ENCODE results near the gene CIZ1.

The CIZ1 gene

DNA sequence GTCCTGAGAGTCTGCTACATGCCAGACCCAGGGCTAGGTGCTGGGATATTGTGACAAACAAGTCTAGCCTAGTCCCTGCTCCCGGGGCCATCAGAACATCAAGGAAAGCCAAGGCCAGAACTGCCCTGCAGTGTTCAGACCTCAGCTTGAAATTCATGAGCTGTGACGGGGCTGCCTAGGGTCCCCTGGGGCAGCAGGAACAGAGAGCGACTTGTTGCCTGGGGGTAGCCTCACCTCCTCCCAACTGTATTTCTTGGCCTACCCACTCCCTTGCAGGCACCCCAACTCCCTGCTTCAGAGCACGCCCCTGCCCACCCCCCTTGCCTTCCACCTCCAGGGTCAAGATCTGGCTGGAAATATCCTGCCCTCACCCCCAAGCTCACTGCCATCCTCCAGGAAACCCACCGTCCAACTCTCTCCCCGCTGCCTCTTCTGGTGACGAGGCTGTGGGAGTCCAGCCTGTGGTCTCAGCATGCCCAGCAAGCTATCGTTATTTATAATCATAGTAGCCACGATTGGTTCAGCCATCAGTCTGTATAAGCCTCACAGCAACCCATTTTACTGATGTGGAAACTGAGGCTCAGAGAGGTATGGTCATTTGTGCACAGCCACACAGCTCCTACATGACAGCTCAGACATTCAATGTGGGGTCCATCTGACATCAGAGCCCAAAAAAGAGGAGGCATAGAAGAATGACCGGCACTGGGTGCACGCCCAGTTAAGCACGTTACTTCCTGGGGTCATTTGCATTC lies 22.6 kb upstream of the CIZ1 start:
- DNase-seq (ENCODE audit: low read depth in 2 of 3, low spot score in 1 of 3), result no peak

DNA sequence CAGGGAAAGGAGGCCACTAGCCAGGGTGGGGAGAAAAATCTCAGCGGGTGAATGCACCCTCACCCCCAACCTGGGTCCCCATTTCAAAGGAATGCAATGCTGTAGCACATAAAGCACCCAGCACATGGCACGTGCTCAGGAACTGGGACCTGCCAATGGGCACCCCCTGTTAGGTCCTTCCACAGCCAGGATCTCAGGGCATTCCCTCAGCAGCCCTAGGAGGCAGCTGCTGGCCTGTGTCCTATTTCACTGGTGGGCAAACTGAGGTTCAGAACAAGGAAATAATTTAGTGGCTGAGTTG lies 20.6 kb upstream of the CIZ1 start:
- no peak for DNase-seq (ENCODE audit: low read depth in 2 of 3, low spot score in 1 of 3)

DNA sequence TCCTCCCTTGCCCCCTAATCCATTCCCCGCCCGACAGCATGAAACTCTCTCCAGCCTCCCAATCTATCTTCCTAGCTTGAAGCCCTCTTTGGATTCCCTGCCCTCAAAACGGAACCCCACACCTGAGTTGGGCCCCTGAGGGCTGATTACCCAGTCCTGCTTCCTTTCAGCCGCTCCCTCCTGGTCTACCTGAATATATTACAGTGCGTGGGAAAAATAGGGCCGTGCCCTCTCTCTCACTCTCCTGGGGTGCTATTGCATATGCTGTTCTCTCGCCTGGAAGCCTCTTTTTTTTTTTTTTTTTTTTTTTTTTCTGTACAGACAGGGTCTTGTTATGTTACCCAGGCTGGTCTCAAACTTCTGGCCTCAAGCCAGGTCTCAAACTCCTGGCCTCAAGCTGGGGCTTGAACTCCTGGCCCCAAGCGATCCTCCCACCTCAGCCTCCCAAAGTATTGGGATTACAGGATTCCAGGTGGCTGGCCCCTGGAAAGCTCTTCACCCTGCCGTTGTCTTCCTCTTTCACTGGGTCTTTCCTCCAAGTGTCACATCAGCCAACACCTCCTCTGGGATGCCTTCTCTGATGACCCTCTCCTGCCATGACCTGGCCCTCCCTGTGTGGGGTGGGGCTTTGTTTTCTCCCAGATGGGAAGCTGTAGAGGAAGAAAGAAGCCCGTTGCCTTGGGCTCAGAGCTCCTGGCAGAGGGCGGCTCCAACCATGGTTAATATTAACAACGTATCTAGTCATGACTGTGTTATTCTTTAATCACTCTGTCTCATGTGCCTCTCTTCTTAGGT lies 20.0 kb upstream of the CIZ1 start:
- no peak for DNase-seq (ENCODE audit: low read depth in 2 of 3, low spot score in 1 of 3)

DNA sequence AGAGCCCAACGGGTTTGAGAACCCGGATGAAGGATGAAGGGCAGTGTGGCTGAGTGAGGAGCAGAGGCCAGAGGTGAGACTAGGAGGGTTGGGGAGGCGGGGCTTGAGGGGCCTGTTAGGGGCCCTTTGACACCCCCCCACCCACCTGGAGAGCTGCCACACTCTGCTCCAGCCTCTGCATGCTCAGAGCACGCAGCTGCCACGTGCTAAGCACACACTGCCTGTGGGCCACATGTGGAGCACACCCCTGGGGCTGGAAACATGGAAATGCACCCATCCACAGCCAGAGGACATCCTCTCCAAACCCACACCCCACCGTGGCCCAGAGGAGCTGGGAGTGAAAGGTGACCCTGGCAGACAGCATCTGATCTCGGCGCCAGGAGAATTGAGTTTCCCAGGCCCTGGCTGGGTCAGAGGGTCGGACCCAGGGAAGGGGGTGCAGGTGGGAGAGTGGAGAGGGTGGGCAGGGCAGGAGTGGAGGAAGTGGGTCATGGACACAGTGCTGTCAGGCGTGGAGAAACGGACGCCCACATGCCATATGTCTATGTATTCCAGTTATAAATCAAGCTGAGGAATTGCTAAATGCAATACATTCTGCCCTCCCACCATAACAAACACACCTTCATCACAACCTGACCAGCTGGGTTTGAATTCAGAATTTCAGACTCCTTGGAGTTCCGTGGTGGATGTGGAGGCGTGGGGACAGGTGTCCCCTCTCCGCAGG lies 17.7 kb upstream of the CIZ1 start:
- DNase-seq (ENCODE audit: low read depth in 2 of 3, low spot score in 1 of 3), result no peak

DNA sequence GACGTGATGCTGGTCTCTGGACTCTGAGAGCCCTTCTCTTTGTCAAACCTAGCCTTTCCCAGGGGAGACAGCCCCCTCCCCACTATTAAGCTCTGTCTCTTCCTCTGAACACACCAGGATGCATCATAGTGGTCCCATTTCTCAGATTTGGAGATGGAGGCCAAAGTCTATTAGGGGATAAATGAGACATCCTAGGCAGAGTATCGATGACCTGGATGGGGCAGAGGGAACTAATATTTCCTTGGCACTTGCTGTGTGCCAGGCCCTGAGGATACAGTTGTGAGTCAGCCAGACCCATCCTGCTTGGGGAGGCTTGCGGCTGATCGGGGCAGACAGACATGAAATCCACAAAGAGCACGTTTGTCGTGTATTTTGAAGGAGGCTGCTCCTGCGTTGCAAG lies 17.0 kb upstream of the CIZ1 start:
- DNase-seq (ENCODE audit: low read depth in 2 of 3, low spot score in 1 of 3), result no peak

DNA sequence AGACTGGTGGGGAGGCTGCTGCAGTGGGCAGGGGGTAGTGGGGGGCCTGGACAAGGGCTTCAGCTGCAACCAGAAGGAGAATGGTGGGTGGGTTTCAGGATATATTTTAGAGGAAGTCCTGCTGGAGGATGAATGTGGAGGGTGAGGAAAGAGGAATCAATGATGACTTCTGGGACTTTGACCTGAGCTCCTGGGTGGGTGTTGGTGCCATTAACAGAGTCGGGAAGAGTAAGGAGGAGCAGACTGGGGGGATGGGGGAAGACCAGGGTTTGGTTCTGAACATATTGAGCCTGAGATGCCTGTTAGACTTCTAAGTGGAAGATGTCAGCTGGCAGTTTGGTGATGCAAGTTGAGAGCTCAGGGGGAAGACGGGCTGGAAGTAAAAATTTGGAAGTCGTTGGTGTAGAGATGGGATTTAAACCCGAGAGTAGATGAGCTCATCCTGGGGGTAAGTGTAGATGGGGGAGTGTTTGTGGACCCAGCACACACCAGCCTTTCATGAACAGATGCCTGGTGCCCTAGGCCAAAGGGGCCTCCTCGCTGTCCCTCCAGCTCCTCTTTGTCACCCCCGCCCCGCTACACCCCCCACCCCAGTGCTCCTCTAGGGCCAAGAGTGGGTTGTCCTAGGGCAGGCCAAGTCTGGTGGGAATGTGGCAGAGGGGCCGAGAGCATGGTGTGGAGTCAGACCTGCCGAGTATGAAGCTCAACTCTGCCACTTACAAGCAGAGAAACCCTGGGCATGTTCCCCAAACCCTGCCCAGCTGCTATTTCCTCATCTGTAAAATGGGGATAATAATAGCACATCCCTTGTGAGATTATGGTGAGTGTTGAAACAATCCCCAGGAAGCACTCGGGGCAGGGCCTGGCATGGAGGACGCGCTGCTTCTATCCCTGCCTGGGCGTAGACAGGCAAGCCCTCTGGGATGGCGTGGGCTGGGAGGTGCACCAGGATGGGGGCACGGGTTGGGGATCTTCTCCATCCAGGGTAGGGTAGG lies 15.8 kb upstream of the CIZ1 start:
- no peak for DNase-seq (ENCODE audit: low read depth in 2 of 3, low spot score in 1 of 3)

DNA sequence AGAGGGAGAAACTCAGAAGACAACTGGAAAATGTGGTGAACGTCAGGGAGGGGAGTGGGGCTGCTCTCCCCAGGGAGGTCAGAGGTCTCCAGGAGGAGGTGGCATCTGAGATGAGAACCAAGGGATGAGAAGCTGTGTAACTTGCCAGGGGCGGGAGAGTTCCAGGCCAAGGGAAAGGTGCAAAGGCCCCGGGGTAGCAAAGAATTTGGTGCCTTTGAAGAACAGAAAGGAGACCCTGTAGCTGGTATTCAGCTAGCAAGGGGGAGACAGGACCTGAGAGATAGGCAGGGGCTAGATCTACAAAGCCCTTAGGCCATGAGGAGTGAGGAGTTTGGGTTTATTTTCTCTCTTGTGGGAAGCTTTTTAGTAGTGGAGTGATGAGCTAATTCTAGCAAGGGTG lies 15.1 kb upstream of the CIZ1 start:
- DNase-seq (ENCODE audit: low read depth in 2 of 3, low spot score in 1 of 3), result no peak

DNA sequence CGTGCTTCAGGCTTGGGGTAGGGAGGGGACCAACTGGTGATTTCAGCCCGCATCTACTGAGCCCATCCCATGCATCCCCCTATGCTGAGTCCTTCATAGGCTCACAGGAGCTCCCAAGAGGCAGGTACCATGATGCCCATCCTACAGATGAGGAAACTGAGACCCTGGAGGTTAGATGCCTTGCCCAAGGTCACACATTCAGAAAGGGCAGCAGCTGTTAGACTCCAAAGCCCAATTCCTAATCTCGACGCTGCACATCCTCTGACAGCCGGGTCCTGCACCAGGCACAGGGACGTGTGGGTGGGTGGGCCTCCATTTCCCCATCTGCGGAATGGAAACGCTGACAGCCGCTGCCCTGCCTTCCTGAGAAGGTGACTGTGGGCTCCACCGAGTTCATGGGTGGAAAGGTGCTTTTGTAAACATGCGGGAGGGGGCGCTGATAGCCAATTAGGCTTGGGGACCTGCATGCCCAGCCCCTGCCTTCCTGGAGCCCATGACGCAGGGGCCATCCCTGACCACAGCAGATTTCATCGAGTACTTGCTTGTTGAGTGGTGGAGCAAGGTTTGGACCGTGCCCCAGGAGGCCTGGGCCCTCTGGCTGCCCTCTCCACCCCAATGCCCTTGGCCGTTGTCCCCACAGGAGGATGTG lies 14.0 kb upstream of the CIZ1 start:
- DNase-seq (ENCODE audit: low read depth in 2 of 3, low spot score in 1 of 3), result no peak

DNA sequence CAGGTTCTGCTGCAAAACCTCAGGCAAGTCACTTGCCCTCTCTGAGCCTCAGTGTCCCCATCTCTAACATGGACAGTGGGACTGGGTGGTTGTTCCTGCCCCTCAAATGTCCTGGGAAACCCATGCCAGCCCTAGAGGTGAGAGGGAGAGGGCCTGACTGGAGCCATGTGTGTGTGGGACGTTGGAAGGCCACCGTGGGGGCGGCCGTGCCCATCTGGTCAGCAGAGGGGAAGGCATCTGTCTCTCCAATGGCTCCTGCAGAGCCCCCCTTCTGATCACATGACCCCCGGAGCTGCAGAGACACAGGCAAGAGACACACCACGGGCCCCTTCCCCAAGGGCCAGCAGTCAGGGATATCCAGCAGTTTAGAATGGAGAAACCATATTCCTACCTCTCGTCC lies 13.5 kb upstream of the CIZ1 start:
- no peak for DNase-seq (ENCODE audit: low read depth in 2 of 3, low spot score in 1 of 3)

DNA sequence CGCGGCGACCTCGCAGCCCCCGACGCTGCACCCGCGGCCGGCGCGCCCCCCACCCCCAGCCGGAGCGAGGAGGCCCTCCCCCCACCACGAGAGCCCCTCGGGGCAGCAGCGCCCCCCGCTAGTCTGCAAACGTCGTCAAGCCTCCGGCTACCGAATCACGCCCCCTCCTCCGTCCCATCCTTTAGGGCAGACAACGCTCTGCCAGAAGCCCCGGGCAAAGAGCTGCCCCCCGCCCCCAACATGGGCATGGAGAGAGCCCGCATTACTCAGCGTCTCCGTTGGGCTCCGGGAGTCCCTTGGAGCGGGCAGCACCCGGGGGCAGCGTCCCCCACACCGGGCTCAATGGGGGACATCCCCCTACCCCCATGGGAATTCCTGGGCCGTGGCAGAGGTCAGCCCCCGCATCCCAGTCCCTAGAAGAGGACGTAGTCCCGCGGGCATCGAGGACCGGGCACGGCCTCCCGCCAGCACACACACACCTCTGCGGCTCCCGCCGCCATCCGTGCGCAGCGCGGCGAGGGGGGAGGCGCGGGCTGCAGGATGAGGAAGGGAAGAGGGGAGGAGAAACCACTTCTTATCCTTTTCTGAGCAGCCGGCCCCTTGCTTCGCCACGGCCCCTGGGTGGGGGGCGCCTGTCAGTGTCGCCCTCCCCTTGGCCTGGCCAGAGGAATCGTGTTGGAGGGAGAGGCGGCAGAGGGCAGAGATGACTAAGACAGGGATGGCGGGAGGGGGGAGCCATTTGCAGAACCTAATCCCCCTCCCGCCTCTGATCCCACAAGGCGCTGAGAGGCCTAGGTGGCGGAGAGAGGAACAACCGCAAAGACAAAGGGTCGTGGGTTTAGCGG lies 12.6 kb upstream of the CIZ1 start:
- DNase-seq (ENCODE audit: low read depth in 2 of 3, low spot score in 1 of 3), result no peak

DNA sequence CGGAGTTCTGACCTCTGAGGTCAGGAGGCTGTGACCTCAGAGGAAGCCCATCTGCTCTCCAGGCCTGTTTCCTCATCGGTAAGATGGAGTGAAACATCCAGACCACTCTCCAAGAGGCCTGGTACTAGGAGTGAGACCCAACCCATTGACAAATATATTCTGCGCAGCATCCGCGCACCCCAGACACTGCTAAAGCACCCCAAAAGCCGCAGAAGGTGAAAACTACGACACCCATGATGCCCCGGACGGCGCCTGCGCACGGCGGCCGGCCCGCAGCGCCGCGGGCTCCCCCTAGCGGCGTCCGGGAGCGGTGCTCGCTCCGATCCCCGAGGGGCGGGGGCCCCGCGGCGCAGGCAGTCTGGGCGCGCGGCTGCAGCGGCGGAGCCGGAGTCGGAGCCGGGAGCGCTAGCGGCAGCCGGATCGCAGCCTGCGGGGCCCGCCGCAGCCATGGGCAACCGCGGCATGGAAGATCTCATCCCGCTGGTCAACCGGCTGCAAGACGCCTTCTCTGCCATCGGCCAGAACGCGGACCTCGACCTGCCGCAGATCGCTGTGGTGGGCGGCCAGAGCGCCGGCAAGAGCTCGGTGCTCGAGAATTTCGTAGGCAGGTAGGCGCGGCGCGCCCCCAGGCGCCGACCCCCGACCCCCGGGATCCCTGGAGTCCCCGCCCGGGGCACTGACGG lies 11.8 kb upstream of the CIZ1 start, which contains the start of gene DNM1:
DNM1 (plus strand) TSS at position 356 of the 683 bp plus-strand sequence; CDS start at position 448, 92 bp downstream.
- DNase-seq (ENCODE audit: low read depth in 2 of 3, low spot score in 1 of 3), result peak; percentile 29 to 63 (median 37)

DNA sequence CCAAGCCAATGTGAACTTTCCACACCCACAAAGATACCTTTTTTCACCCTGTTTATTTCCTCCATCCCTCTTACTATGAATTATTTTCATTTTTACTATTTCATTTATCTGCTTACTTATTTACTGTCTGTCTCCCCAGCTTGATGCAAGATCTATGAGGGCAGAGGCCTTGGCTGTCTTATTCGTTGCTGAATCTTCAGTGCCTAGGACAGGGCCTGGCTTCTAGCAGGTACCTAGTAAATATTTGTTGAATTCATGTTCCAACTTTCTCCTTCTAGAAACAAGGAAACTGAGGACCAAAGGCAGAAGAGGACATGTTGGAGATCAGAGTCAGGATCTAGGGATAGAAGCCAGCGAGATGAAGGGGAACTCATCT lies 11.3 kb upstream of the CIZ1 start:
- no peak for DNase-seq (ENCODE audit: low read depth in 2 of 3, low spot score in 1 of 3)

DNA sequence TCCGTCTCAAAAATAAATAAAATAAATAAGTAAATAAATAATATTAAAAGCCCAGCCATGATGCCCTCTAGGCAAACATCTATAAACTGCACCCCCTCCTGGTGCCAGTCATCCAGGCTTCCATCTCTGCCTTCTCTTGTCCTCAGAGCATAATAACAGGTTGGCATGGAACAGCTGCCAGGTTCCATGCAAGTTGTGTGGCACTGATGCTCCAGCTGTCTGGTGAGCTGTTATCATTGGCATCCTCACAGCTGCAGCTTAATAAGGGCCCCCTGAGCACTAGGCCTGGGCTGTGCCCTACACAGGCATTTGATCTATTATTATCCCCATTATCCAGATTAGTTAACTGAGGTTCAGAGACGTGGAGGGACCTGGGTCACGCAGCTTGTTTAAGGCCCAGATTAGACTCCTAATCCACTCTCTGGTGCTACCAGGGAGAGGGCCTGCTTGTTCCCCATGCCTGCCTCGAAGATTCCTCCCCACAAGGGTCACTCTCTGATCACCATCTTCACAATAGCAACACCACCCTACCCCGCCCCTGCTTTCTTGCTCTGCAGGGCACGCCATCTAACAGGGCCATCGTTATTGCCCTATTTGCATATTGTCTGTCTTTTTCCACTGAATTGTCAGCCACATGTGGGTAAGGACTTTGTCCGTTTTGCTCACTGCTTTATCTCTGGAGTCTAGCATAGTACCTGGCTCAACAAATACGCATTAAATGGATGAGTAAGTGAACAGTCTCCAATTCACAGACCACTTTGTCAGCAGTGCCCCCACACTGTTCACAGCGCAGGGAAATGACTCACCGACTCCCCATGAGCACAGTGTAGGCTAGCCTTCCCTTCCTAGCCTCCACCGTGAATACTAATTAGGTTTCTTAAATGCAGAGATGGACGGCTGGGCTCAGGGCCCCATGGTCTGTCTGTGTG lies 10.3 kb upstream of the CIZ1 start:
- no peak for DNase-seq (ENCODE audit: low read depth in 2 of 3, low spot score in 1 of 3)

DNA sequence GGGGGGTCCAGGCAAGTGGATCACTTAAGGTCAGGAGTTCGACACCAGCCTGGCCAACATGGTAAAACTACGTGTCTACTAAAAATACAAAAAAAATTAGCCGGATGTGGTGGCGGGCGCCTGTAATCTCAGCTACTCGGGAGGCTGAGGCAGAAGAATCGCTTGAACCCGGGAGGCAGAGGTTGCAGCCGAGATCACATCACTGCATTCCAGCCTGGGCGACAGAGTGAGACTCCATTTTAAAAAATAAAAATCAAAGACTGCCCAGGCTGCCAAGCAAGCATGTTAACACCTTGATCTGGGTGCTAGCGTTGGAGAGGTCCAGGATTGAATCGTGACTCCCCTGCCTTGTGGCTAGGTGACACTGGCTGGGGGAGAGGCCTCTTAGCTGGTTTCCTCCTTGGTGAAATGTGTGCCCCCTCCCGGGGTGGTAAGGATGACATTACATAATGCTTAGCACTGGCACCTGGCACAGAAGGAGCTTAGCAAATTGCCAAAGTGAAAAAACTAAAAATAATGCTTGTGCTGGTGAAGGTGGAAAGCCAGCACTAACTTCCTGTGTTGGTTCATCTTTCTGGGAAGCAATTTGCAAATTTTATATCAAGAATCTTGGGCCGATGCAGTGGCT lies 2.2 kb upstream of the CIZ1 start:
- no peak for DNase-seq (ENCODE audit: low read depth in 2 of 3, low spot score in 1 of 3)

DNA sequence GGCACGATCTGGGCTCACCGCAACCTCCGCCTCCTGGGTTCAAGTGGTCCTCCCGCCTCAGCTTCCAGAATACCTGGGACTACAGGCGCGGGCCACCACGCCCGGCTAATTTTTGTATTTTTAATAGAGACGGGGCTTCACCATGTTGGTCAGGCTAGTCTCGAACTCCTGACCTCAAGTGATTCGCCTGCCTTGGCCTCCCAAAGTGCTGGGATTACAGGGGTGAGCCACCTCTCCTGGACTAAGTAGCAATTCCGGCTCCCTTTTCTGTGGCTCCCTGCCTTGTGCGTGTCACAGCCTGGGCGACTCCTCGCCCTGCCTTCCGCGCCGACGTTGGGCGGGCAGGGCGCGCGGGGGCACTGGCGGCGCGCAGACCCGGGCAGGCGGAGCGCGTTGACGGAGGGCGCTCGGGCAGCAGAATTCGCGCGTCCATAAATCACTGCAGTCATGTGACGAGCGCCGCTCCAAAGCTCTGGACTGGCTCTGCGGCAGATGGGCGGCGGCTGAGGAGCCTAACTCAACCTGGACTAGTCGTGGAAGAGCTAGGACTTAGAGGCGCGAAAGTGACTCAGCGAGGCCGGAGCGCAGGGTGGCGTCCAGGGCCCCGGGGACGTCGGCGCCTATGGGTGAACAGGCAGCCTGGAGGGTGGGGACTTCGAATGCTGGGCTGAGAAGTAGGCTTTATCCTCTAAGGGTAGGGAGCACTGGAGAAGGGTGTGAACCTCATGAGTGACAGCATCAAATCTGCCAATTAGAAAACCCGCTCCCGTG lies 1.4 kb upstream of the CIZ1 start:
- DNase-seq (ENCODE audit: low read depth in 2 of 3, low spot score in 1 of 3), result peak in 1 of 3 donors; percentile 34

DNA sequence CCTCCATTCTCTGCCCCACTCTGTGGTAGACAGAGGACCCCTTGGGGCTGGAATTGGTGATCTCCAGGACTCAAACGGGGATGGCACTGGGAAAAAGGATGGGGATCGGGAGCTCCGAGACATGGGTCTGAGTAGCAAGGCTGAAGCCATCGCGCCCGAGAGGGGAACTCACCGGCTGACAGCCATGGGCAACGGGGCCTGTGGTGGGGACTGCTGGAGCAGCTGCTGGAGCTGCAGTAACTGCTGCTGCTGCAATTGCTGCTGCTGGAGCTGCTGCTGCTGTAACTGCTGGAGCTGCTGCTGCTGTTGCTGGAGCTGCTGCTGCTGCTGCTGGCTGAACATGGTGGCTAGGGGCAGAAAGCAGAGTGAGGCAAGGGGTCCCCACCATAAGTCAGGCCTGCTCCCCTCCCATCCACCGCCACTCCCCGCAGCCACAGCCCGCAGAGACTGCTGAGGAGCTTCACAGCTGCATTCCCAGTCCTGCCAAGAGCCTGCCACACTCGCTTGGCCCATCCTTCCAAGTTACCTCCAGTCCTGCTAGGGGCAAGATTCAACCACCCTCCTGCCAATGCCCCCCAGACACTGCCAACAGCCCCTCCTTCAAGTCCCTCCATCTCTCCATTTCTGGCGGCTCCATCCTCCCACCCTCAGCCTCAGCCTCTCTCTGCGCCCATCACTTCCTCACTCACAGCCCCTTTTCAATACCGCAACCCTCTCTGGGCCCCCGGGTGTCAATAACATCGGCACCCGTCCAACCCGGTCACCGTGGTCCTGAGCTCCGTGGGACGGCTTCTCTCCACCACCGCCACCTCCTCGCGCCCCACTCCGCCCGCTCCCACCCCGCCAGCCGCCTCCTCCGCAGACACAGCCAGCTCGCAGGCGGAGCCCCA lies 611 bp downstream of the CIZ1 start:
- DNase-seq (ENCODE audit: low read depth in 2 of 3, low spot score in 1 of 3), result peak in 1 of 3 donors; percentile 22
